ENCODE measurements around the gene ATP2A3.
"Not testable (repeated sequence)": the region's sequence is repeated elsewhere in the genome, so short reads cannot be mapped to it uniquely, and the experiment has no call there.

ATP2A3 gene

DNA sequence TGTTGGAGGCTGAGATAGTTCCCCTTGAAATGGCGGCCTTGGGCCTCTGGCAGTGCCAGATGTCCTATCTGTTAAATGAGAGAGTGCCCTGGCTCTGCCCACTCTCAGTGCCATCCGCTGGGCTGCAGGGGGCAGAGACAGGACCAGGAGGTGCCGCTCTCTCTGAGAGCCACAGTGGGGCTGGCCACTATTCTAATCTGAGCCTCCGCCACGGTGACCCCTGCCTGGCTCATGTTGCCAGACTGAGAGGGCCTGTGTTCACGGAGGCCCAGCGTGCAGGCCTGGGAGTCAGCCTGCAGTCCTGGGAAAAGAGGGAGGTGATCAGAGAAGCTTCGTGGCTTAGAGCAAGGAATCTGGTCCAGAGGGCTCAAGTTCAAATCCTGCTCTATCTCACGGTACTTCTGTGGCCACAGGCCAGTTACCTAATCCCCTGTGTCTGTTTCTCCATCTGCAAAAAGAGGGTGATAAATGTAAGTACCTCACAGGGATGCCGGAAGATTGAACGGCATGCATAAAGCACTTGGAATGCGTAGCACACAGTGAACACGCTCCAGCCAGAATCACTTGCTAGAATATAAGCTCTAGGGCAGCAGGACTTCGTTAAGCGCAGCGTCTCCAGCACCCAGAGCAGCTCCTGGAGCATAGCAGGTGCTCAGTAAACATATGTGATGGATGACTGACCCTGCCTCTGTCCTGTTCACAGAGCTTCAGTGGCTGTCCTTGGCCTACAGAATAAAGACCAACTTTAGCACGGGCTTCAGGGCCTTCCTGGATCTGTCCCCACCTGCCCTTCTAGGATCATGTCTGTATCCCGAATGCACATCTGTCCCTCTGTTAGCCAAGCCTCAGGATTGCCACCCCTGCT is 6.3 kb downstream of the ATP2A3 start:
- no peak for ATAC-seq
- Mint-ChIP-seq H3K27ac (peak overlapping the region; percentile 57), H3K9me3 (no peaks in the 10 kb centered on the region), H3K4me3 (no peak overlapping the region), H3K4me1 (peaks cover 94% of the 10 kb centered on the region), H3K27me3 (no peaks in the 10 kb centered on the region), H3K36me3 (peaks cover 12% of the 10 kb centered on the region)

GRCh38 chr17:3956983-3957382 is 7.3 kb downstream of the ATP2A3 start:
- peaks cover 12% of the 10 kb centered on the region for H3K36me3 Mint-ChIP-seq
- H3K4me3 Mint-ChIP-seq: peak overlapping the region; percentile 4
- ATAC-seq: no peak

DNA sequence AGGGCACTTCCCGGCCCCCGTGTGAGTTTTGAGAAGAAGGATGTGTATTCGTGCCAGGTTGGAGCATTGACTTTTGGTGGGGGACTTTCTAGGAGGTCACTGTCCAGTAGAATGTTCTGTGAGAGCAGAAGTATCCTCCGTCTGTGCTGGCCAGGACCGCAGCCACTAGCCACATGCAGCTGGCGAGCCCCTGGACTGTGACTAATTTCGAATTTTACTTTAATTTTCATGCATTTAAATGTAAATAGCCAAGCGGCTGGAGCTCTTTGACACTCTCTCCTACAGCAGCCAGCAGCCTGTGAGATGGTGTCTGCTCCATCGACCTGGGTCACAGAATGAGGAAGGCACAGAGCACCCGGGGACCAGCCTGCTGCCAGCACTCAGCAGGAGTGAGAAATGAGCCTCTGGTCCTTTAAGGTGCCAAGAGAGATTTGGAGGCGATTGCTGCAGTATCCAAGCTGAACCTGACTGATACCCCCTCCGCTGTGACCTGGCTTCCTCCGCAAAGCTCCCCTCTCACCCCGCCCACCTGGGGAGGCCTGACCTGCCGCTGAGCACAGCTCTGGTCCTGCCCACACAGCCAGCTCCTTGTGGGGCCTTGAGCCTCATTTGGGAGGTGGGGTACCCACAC is 7.8 kb downstream of the ATP2A3 start:
- no peaks in the 10 kb centered on the region for H3K27me3 Mint-ChIP-seq
- H3K4me3 Mint-ChIP-seq: peak overlapping the region; percentile 4
- peak; percentile 51 for ATAC-seq
- peaks cover 83% of the 10 kb centered on the region for H3K4me1 Mint-ChIP-seq
- H3K36me3 Mint-ChIP-seq: peaks cover 12% of the 10 kb centered on the region
- no peaks in the 10 kb centered on the region for H3K9me3 Mint-ChIP-seq
- H3K27ac Mint-ChIP-seq: peak overlapping the region; percentile 57

More at GRCh38 chr17:3956983-3957382, 7.3 kb downstream of the ATP2A3 start:
- Mint-ChIP-seq H3K9me3 (no peaks in the 10 kb centered on the region), H3K4me1 (peaks cover 88% of the 10 kb centered on the region), H3K27me3 (no peaks in the 10 kb centered on the region), H3K27ac (peak overlapping the region; percentile 57)

- Mint-ChIP-seq H3K4me3 (no peak overlapping the region), H3K4me1 (peaks cover 75% of the 10 kb centered on the region), H3K36me3 (peaks cover 13% of the 10 kb centered on the region), H3K9me3 (no peaks in the 10 kb centered on the region), H3K27ac (peak overlapping the region; percentile 57), H3K27me3 (no peaks in the 10 kb centered on the region)
- no peak for ATAC-seq
Measured at GRCh38 chr17:3955673-3955988, 8.6 kb downstream of the ATP2A3 start.

- peaks cover 70% of the 10 kb centered on the region for H3K4me1 Mint-ChIP-seq
- H3K4me3 Mint-ChIP-seq: no peak overlapping the region
- peaks cover 16% of the 10 kb centered on the region for H3K36me3 Mint-ChIP-seq
- H3K9me3 Mint-ChIP-seq: no peaks in the 10 kb centered on the region
- peak overlapping the region; percentile 57 for H3K27ac Mint-ChIP-seq
- H3K27me3 Mint-ChIP-seq: no peaks in the 10 kb centered on the region
- no peak for ATAC-seq
Measured at GRCh38 chr17:3954976-3955672, 9.1 kb downstream of the ATP2A3 start.

DNA sequence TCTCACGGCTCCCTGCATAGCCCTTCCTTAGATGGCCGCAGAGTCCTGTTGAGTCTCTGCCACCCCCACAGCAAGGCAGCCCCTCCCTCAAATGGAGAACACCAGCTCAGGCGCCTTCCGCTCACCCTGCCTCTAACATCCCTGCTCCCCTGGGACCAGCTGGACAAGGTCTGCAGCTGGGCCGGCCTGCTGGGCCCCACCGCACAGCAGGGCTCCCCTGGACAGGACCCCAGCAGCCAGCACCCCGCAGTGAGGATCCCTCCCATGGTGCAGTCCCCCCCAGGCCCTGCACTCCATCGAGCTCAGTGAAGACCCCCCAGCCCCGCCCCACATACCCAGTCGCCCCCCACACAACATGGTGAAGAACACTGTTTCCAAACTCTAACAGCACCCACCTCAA is 10.2 kb downstream of the ATP2A3 start:
- Mint-ChIP-seq H3K27ac (peak overlapping the region; percentile 64), H3K9me3 (no peaks in the 10 kb centered on the region), H3K4me1 (peaks cover 59% of the 10 kb centered on the region), H3K27me3 (no peaks in the 10 kb centered on the region), H3K36me3 (peaks cover 21% of the 10 kb centered on the region), H3K4me3 (no peak overlapping the region)
- no peak for ATAC-seq

- H3K4me3 Mint-ChIP-seq: no peak overlapping the region
- no peak for ATAC-seq
- peaks cover 26% of the 10 kb centered on the region for H3K36me3 Mint-ChIP-seq
- H3K9me3 Mint-ChIP-seq: no peaks in the 10 kb centered on the region
- H3K27ac Mint-ChIP-seq: peak overlapping the region; percentile 64
- no peaks in the 10 kb centered on the region for H3K27me3 Mint-ChIP-seq
- H3K4me1 Mint-ChIP-seq: peaks cover 57% of the 10 kb centered on the region
Measured at GRCh38 chr17:3953542-3953941, 10.7 kb downstream of the ATP2A3 start.

DNA sequence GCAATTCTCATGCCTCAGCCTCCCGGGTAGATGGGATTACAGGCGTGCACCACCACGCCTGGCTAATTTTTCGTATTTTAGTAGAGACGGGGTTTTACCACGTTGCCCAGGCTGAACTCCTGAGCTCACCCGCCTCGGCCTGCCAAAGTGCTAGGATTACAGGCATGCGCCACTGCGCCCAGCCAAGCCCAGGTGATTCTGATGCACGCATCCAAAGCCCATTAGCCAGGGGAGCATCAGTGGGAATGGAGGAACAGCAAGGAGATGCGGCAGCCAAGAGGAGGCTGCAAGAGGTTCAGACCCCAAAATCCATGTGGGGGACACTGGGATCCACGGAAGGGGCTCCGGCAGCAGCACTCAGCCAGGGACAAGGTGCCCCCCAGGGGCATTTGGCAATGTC is 12.1 kb downstream of the ATP2A3 start:
- Mint-ChIP-seq H3K36me3 (peaks cover 26% of the 10 kb centered on the region), H3K9me3 (no peaks in the 10 kb centered on the region), H3K27me3 (no peaks in the 10 kb centered on the region), H3K27ac (no peak overlapping the region), H3K4me1 (peaks cover 43% of the 10 kb centered on the region), H3K4me3 (no peak overlapping the region)
- no peak for ATAC-seq

- Mint-ChIP-seq H3K9me3 (no peaks in the 10 kb centered on the region), H3K27me3 (no peaks in the 10 kb centered on the region), H3K4me3 (no peak overlapping the region), H3K27ac (no peak overlapping the region), H3K36me3 (peaks cover 25% of the 10 kb centered on the region), H3K4me1 (peaks cover 36% of the 10 kb centered on the region)
- ATAC-seq: no peak
Measured at GRCh38 chr17:3951420-3951819, 12.8 kb downstream of the ATP2A3 start.

GRCh38 chr17:3951003-3951402 is 13.2 kb downstream of the ATP2A3 start:
- no peak for ATAC-seq
- Mint-ChIP-seq H3K4me1 (peaks cover 32% of the 10 kb centered on the region), H3K4me3 (no peak overlapping the region), H3K36me3 (peaks cover 22% of the 10 kb centered on the region), H3K27ac (no peak overlapping the region), H3K9me3 (no peaks in the 10 kb centered on the region), H3K27me3 (no peaks in the 10 kb centered on the region)

DNA sequence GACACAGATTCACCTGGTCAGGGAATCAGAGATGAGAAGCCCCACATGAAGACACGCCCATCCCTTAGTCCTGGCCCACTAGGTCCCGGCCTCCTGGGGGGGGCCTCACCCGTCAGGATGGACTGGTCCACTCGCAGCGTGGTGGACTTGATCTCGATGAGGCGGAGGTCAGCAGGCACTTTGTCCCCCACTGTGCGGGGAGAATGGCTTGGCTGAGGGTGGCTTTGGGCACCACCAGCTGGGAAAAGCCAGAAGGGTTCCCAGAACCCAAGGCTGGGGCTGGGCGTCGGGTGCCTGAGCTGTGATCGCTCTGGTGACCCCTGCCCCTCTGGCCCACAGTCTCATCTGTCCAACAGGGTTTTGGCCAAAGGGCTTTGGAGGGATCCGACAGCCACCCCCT is 13.7 kb downstream of the ATP2A3 start:
- Mint-ChIP-seq H3K27ac (no peak overlapping the region), H3K4me1 (peaks cover 27% of the 10 kb centered on the region), H3K9me3 (no peaks in the 10 kb centered on the region), H3K27me3 (no peaks in the 10 kb centered on the region), H3K4me3 (no peak overlapping the region), H3K36me3 (peaks cover 24% of the 10 kb centered on the region)
- ATAC-seq: no peak

- Mint-ChIP-seq H3K27me3 (no peaks in the 10 kb centered on the region), H3K4me3 (no peak overlapping the region), H3K4me1 (peaks cover 16% of the 10 kb centered on the region), H3K27ac (no peak overlapping the region), H3K9me3 (no peaks in the 10 kb centered on the region), H3K36me3 (peaks cover 30% of the 10 kb centered on the region)
- no peak for ATAC-seq
Measured at GRCh38 chr17:3949418-3949817, 14.8 kb downstream of the ATP2A3 start.

- Mint-ChIP-seq H3K4me1 (peaks cover 16% of the 10 kb centered on the region), H3K36me3 (peaks cover 39% of the 10 kb centered on the region)
- not testable (repeated sequence) for ATAC-seq, H3K27ac Mint-ChIP-seq, H3K27me3 Mint-ChIP-seq, H3K9me3 Mint-ChIP-seq, H3K4me3 Mint-ChIP-seq
Measured at GRCh38 chr17:3948551-3948950, 15.7 kb downstream of the ATP2A3 start.

GRCh38 chr17:3947318-3947810 is 16.9 kb downstream of the ATP2A3 start:
- Mint-ChIP-seq H3K9me3 (no peaks in the 10 kb centered on the region), H3K4me1 (peaks cover 8% of the 10 kb centered on the region), H3K4me3 (no peak overlapping the region), H3K27me3 (no peaks in the 10 kb centered on the region), H3K27ac (no peak overlapping the region), H3K36me3 (peaks cover 49% of the 10 kb centered on the region)
- no peak for ATAC-seq

GRCh38 chr17:3946711-3947235 is 17.5 kb downstream of the ATP2A3 start:
- H3K9me3 Mint-ChIP-seq: no peaks in the 10 kb centered on the region
- no peak overlapping the region for H3K27ac Mint-ChIP-seq
- ATAC-seq: no peak
- peaks cover 49% of the 10 kb centered on the region for H3K36me3 Mint-ChIP-seq
- no peaks in the 10 kb centered on the region for H3K27me3 Mint-ChIP-seq
- peaks cover 8% of the 10 kb centered on the region for H3K4me1 Mint-ChIP-seq
- no peak overlapping the region for H3K4me3 Mint-ChIP-seq
